Body of pancreas (tissue), 4 donors: ENCODE results near the gene PHC3.

ENCODE experiments used
- POLR2A ChIP-seq, 3 donors: fragments of 450-650 bp; IDR thresholded peaks; one replicate each; pipeline ENCODE4 v1.6.1; 2016; ENCODE audit warnings: antibody characterized with exemption in 3 of 3, mild to moderate bottlenecking in 2 of 3
- TF ChIP-seq, protein P1 (sequence below), 7 experiments: fragments of 450-650 bp in 4 of 7; fragments of 200-600 bp in 3 of 7; sonication (generic) in 3 of 7; IDR thresholded peaks; one replicate each; pipeline ENCODE4 v1.5.1; 2016 to 2019; ENCODE audit warnings: antibody characterized with exemption in 7 of 7

GRCh38 chr3:170077361-170077760 is 104.2 kb downstream of the PHC3 start:
- TF ChIP-seq, protein P1, sequence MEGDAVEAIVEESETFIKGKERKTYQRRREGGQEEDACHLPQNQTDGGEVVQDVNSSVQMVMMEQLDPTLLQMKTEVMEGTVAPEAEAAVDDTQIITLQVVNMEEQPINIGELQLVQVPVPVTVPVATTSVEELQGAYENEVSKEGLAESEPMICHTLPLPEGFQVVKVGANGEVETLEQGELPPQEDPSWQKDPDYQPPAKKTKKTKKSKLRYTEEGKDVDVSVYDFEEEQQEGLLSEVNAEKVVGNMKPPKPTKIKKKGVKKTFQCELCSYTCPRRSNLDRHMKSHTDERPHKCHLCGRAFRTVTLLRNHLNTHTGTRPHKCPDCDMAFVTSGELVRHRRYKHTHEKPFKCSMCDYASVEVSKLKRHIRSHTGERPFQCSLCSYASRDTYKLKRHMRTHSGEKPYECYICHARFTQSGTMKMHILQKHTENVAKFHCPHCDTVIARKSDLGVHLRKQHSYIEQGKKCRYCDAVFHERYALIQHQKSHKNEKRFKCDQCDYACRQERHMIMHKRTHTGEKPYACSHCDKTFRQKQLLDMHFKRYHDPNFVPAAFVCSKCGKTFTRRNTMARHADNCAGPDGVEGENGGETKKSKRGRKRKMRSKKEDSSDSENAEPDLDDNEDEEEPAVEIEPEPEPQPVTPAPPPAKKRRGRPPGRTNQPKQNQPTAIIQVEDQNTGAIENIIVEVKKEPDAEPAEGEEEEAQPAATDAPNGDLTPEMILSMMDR (IDR thresholded peaks at IDR 0.05) = no peak
- no peak for TF ChIP-seq POLR2A (IDR thresholded peaks at IDR 0.05)
